22Rv1 (cell line): ENCODE data around the gene GJD4.

Source experiments
- CTCF ChIP-seq: fragments of 450-650 bp; IDR thresholded peaks from 2 replicates; pipeline ENCODE4 v1.5.1; 2017; ENCODE audit warnings: mild to moderate bottlenecking
- ZFX ChIP-seq: fragments of 450-650 bp; IDR thresholded peaks from 2 replicates; pipeline ENCODE4 v1.6.1; 2017; ENCODE audit warnings: antibody characterized with exemption, borderline replicate concordance

DNA sequence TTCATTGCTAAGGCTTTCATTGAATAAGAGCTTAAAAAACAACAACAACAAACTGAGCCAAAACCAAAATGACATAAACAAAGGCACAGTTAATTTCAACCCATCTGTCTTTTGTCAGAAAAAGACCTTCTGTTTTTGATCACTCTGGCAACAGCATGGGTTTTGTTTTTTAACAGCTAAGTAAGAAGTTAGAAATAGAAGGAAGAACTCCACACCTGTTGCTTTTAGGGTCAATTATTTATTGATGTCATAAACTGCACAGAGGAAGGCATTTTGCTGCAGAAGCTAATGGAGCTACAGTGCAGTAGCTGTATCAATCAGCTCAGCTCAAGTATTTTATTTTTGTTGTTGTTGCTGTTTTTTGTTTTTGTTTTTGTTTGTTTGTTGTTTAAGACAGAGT lies 16.3 kb upstream of the GJD4 start:
- no peak for TF ChIP-seq CTCF
- TF ChIP-seq ZFX, result no peak
